ENCODE results near the gene PPM1L. TPM values are rescaled to one million over a fixed set of nuclear protein-coding genes. Genes with fewer than 3 reads are reported as not detected.

The PPM1L gene
- total RNA-seq, 2 donors from 2014 or later = 2.1 to 3.5 TPM

DNA sequence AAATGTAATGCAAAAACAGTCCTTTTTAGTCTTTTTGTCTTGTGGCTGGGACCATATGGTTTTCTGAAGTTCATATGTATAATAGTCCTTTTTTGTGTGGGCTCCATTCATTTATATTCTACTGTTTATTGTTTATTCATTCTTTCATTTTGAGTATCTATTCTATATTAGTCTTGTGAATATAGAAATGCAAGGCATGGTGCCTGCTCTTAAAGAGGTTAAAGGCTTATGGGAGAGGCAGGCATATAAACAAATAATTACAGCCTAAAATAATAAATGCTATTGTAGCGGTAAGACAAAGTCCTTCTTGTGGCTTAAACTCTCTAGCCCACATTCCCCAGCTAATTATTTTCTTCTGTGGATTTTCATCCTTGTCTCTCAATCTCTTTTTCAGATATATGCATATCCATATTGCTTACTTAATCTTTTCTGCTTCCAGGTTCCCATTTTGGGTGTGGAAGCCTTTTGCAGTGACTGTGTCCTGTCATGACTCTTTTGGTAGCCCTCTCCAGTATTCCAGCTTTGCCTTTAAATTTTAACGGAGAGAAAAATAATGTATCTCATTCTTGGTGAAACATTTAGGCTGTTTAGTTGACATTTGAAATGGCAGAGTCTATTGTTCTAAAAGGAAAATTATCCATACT is 101.6 kb downstream of the PPM1L start:
- no peak for DNase-seq (ENCODE audit: low spot score in 2 of 2)
- ATAC-seq = no peak
- no peaks in the 10 kb centered on the region for H3K36me3 Mint-ChIP-seq
- H3K27ac Mint-ChIP-seq = no peak overlapping the region
- H3K9me3 Mint-ChIP-seq = no peaks in the 10 kb centered on the region

DNA sequence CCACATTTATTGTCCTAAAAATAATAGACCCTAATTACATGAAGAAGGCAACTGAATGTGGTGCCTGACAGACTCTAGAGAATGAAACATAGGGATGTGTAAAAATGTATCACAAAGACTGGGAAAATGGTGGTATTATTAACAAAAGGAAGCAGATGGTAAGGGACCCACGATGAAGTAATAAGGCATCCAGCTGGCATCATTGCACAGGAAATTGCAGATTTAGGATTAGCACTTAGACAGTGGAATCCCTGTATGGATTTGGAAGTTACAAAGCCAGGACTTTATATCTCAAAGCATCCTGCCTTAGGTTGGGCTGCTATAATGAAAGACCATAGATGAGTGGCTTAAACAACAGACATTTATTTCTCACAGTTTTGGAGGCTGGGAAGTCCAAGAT is 104.3 kb downstream of the PPM1L start:
- Mint-ChIP-seq H3K36me3 (no peaks in the 10 kb centered on the region), H3K27ac (no peak overlapping the region), H3K9me3 (no peaks in the 10 kb centered on the region)
- no peak for DNase-seq (ENCODE audit: low spot score in 2 of 2)
- no peak for ATAC-seq

DNA sequence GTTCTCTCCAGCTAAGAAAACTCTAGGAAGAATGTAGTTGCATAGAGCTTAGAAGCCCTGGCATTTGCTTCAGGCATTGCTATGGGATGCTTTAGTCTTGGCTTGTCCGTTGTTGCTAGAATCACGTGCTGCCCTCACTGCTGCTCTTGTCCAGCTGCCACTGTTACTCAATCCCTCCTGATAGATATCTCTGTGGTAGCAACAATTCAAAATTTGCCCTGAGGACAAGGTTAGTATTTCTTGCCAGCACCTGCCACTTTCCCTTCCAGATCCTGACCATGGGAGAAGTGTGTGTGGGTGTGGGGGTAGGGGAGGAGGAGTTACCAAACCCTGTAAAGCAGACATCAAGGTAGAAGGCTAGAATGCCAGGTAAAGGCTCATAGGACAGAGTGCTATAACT is 113.8 kb downstream of the PPM1L start:
- DNase-seq (ENCODE audit: low spot score in 2 of 2) = no peak
- Mint-ChIP-seq H3K9me3 (no peaks in the 10 kb centered on the region), H3K36me3 (no peaks in the 10 kb centered on the region), H3K27ac (no peak overlapping the region)
- no peak for ATAC-seq

DNA sequence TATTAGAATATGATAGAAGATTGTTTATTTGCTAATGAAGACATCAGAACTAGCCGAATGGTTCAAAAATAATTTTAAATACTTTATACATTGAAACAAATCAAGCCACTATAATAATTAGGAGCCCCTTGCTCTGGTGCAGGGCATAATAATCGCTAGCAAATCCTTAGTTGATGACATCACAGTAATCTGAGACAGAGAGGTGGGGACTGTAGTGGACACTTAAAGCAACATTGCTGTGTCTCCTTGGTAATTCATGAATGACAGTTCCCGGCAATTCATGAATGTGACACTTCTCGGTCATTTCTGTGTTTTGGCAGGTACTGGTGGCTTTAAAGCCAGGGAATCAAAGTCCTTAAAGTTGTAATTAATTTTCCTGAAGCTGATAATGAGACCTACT is 114.3 kb downstream of the PPM1L start:
- H3K9me3 Mint-ChIP-seq = no peaks in the 10 kb centered on the region
- ATAC-seq (no peak), DNase-seq (ENCODE audit: low spot score in 2 of 2) (no peak)
- no peak overlapping the region for H3K27ac Mint-ChIP-seq
- H3K36me3 Mint-ChIP-seq = no peaks in the 10 kb centered on the region

DNA sequence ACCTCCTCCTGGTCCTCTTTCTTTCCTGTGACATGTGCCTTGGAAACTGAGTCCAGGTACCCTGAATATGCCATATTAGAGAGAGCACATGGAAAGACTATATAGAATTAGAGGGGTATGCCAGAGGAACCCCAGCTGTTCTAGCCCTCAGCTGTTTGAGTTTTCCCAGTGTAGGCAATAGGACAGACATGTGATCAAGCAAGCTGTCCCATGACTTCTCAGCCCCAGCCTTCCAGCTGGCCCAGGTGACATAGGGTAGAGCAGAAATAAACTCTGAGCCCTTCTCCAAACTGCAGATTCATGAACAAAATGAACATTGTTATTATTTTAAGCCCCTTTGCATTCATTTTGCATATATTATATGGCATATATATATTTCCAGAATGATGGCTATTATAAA is 118.7 kb downstream of the PPM1L start:
- Mint-ChIP-seq H3K36me3 (peaks cover 0 to 11% of the 10 kb centered on the region in 2 donors), H3K27ac (no peak overlapping the region), H3K9me3 (no peaks in the 10 kb centered on the region)
- DNase-seq (ENCODE audit: low spot score in 2 of 2) (no peak), ATAC-seq (no peak)

DNA sequence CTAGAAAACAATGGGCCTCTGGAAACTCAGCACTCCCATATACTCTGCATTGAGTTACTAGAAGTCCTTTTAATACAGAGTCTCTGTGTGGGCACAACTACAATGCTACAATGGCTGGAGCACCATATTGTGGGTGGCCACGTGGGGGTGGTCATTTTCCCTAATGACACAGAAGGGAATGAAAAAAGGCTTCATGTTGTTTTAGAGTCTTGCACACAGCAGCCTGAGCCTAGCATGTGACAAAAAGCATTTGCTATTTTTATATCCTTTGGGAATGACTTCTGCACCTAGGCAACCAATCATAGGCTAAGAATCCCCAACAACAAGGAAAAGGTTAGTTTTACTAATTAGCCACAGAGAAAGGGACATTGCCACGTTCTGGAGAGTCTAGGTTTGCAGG is 120.6 kb downstream of the PPM1L start:
- H3K27ac Mint-ChIP-seq = no peak overlapping the region
- no peaks in the 10 kb centered on the region for H3K9me3 Mint-ChIP-seq
- ATAC-seq (no peak), DNase-seq (ENCODE audit: low spot score in 2 of 2) (no peak)
- peaks cover 0 to 11% of the 10 kb centered on the region in 2 donors for H3K36me3 Mint-ChIP-seq

DNA sequence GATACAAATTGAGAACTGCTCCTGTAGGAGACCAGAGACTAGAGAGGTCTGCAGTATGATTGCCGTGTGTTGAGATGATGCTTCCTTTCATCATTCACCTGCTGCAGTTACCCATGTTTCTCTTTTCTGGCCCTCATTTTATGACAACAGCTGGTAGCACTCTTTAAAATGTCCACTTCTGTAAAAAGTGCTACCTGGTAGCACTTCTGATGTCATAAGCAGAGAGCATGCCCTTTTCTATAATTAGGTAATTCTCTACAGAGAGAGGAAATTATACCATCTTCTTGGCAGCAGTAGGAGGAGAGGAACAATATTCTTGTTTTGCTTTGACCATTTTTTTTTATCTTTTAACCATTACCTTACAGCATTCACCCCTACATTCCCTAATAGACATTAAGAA is 123.8 kb downstream of the PPM1L start:
- Mint-ChIP-seq H3K27ac (no peak overlapping the region), H3K9me3 (no peaks in the 10 kb centered on the region), H3K36me3 (peaks cover 0 to 11% of the 10 kb centered on the region in 2 donors)
- ATAC-seq (no peak), DNase-seq (ENCODE audit: low spot score in 2 of 2) (no peak)

DNA sequence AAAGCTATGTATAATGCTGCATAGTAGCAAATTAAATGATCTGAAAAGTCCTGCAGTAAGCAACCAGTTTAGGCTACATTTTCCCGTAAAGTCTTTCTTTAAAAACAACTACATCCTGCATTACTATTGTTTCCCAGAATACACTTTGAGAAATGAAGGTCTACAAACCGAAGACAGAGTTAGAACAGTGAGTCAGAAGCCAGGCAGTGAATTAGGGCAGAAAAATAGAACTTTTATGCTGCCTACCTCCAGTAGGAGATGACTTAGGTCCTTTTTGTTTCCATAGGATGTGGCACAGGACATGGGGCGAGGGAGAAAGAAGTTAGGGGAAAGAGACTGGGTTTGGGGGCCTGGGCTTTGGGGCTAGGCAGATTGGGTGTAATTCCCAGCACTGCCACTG is 127.3 kb downstream of the PPM1L start:
- Mint-ChIP-seq H3K27ac (no peak overlapping the region), H3K9me3 (peaks cover 18 to 20% of the 10 kb centered on the region in 2 donors), H3K36me3 (peaks cover 11 to 12% of the 10 kb centered on the region in 2 donors)
- ATAC-seq = no peak
- no peak for DNase-seq (ENCODE audit: low spot score in 2 of 2)

DNA sequence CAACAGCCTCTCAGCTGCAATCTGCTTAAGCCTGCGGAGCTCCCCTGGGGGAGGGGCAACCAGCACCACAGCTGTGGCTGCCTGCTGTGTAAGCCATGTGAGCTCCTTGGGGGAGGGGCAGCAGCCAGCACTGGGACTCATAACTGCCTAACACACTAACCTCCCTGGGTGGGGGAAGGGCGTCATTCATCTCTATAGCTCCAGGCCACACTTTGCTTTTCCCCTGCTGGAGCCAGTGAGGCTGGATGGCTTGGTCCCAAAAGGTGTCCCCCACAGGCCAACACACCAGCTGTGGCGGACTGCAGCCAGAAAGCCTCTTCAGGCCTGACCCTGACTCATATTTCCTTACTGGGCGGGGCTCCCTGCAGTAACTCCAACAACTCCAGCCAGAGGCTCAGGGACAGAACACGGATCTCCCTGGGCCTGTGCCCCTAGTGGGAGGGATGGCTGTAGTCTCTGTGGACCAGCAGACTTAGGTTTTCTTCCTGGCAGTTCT is 129.8 kb downstream of the PPM1L start:
- no peak for ATAC-seq
- Mint-ChIP-seq H3K27ac (no peak overlapping the region), H3K36me3 (peaks cover 12 to 18% of the 10 kb centered on the region in 2 donors), H3K9me3 (peaks cover 26 to 31% of the 10 kb centered on the region in 2 donors)
- DNase-seq (ENCODE audit: low spot score in 2 of 2) = no peak

DNA sequence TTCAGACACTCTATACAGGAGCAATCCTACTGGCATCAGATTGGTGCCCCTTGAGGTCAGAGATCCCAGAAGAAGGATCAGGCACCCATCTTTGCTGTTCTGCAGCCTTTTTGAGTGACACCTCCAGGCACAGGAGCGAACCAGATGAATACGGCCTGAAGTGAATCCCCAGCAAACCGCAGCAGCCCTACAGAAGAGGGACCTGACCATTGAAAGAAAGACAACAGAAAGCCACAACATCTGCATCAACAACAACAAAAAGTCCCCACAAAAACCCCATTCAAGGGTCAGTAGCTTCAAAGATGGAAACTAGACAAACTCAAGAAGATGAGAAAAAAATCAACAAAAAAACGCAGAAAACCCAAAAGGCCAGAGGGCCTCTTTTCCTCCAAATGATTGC is 130.4 kb downstream of the PPM1L start:
- H3K36me3 Mint-ChIP-seq = peaks cover 12 to 18% of the 10 kb centered on the region in 2 donors
- no peak overlapping the region for H3K27ac Mint-ChIP-seq
- peaks cover 26 to 31% of the 10 kb centered on the region in 2 donors for H3K9me3 Mint-ChIP-seq
- ATAC-seq = no peak
- no peak for DNase-seq (ENCODE audit: low spot score in 2 of 2)

DNA sequence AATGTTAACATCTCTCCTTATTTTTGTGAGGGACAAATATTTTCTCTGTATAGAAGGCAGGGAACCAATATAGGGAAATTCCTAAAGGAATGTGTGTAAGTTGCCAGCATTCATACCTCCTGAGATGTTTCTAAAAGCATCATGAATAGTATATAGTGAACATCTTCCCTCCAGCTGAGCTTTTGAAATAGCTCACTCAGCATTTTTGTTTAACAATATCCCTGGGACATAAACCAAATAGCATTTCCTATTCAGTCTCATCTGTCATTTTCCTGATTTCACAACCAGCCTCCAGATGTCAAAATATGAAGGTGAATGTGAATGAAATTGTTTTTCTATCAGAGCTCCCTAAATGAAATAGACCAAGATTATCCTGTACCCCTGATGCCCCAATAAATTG is 137.2 kb downstream of the PPM1L start:
- H3K36me3 Mint-ChIP-seq = peaks cover 0 to 7% of the 10 kb centered on the region in 2 donors
- ATAC-seq (no peak), DNase-seq (ENCODE audit: low spot score in 2 of 2) (no peak)
- H3K9me3 Mint-ChIP-seq = peaks cover 6 to 14% of the 10 kb centered on the region in 2 donors
- H3K27ac Mint-ChIP-seq = no peak overlapping the region

DNA sequence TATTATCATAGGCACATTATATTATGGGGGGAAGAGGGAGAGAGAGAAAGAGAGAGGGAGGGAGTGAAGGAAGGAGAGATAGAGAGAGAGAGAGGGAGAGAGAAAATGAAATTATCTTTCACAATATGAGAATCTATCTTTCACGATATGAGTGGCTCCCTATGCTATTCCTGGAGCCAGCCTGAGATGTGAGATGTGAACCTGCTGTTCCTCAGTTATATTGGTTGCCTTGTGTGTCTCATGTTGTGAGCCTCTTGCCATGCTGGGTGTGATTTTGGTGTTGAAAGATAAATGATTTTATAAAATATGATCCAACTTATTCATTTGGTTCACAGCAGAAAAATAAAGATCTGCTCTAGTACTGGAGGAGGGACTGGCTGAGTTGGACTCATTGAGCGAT is 148.7 kb downstream of the PPM1L start:
- no peak for ATAC-seq
- DNase-seq (ENCODE audit: low spot score in 2 of 2) = no peak
- Mint-ChIP-seq H3K9me3 (peaks cover 4 to 6% of the 10 kb centered on the region in 2 donors), H3K27ac (no peak overlapping the region), H3K36me3 (peaks cover 0 to 9% of the 10 kb centered on the region in 2 donors)

DNA sequence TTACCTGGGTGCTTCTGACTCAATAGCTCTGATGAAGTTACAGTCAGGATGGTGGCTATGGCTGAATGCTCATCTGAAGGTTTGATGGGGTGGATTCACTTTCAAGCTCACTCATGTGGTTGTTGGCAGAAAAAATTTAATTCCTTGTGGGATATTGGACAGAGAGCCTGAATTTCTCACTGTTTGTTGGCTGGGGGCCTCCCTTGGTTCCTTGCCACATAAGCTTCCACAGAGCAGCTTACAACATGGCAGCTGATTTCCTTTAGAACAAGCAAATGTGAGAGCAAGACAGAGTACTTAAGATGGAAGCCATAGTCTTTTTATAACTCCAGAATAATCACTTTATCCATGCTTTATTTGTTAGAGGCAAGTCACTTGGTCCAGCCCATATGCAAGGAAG is 150.6 kb downstream of the PPM1L start:
- ATAC-seq (no peak), DNase-seq (ENCODE audit: low spot score in 2 of 2) (no peak)
- H3K27ac Mint-ChIP-seq = no peak overlapping the region
- peaks cover 4 to 6% of the 10 kb centered on the region in 2 donors for H3K9me3 Mint-ChIP-seq
- H3K36me3 Mint-ChIP-seq = peaks cover 0 to 9% of the 10 kb centered on the region in 2 donors

DNA sequence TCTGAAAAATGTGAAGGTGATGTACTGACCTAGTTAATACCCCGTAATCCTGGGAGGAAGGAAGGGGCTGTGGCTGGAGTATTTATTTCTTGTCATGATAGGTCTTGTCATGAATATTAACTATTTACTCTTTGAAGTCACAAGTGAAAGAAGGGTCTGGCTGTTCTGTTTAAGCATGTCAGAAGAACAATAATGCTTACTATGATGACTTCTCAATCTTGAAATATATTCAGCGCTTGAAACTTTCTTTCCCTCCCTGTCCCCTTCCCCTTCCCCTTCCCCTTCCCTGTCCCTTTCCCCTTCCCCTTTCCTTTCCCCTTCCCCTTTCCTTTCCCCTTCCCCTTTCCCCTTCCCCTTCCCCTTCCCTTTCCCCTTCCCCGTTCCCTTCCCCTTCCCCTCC is 153.9 kb downstream of the PPM1L start:
- Mint-ChIP-seq H3K9me3 (peaks cover 4 to 6% of the 10 kb centered on the region in 2 donors), H3K36me3 (peaks cover 0 to 9% of the 10 kb centered on the region in 2 donors), H3K27ac (no peak overlapping the region)
- no peak for ATAC-seq
- DNase-seq (ENCODE audit: low spot score in 2 of 2) = no peak

DNA sequence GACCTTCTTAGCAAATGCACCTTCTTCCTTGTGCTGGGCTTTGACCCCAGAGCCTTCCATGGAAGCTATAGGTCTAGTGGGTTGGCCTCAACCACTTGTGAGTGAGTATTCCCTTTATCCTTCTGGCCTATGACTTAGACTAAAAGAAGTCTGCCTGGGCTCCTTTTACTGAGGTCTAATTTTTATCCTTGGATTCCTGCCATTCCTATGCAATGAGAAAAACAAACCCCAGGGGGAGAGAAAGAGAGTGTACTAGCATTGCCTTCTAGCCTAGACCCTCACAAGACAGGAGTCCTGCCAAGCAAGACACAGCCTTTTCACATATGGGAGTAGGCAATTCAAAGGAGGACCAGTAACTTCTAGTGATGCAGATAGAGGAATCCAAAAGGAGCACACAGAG is 155.4 kb downstream of the PPM1L start:
- no peak for ATAC-seq

DNA sequence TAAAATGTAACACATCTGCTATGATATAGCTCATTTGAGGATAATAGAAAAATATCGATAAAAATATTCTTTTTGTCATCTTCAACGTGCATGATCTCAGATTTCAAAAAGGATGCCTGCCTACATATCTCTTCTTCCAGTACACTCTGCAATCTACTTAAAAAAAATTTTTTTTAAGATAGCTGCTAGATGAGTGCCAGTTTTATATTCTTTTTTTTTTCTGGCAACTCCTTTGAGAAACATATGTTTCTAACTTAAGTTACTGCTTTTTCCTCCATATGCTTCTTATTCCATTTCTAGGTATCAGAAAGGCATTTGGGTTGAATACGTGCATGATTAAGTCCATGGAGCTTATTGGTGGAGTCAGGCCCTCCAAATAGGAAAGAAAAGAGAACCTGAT is 160.4 kb downstream of the PPM1L start:
- no peaks in the 10 kb centered on the region for H3K9me3 Mint-ChIP-seq
- no peaks in the 10 kb centered on the region for H3K36me3 Mint-ChIP-seq
- DNase-seq (ENCODE audit: low spot score in 2 of 2) (no peak), ATAC-seq (no peak)
- no peak overlapping the region for H3K27ac Mint-ChIP-seq

More for the DNA sequence above, 155.4 kb downstream of the PPM1L start:
- no peak overlapping the region for H3K27ac Mint-ChIP-seq
- peaks cover 4 to 6% of the 10 kb centered on the region in 2 donors for H3K9me3 Mint-ChIP-seq
- no peak for DNase-seq (ENCODE audit: low spot score in 2 of 2)
- peaks cover 0 to 5% of the 10 kb centered on the region in 2 donors for H3K36me3 Mint-ChIP-seq

DNA sequence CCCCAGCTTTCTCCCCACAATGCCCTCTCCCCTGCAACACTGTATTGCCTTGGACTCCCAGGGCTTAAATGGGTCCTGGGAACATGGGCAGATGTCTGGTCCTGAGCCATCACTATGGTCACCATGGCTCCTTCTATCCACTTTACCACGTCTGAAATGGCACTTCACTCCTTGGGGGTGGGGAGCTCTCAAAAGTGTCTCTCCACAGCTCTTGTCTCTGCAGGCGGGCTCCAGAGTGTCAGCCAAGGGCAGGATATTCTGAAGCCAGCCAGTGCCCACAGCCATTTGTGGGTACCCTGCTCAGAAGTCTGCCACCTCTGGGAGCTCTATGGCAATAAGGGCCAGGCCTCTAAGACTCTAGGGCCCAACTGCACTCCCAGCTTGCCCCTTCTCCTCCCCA is 163.9 kb downstream of the PPM1L start:
- Mint-ChIP-seq H3K9me3 (no peaks in the 10 kb centered on the region), H3K36me3 (no peaks in the 10 kb centered on the region), H3K27ac (no peak overlapping the region)
- no peak for ATAC-seq
- DNase-seq (ENCODE audit: low spot score in 2 of 2) = no peak

DNA sequence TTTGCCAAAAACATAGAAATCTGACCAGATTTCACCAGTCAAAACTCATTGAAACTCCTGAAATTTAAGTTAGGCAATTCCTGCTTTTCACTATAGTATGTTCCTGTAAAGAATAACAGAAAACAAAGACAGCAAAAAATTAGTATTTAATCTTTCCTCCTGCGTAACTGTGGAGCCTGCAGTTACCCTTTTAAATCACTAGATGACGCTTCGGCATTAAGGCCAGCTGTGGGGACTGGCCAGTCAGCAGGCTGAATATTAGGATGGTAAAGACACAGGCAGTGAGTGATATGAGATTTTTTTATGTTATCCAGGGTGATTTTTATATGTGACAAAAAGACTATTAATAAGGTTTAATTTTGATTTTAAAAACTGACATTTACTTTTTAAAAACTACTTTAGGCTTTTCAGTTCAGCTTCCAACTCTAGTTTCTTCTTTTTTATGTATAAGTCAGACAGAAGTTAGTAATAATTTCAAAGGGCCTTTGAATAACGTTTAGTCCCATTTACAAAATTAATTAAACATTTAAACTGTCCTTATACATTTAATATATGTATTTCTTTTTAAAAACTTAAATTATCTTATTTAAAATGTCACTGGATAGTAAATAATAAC is 165.1 kb downstream of the PPM1L start:
- no peak for ATAC-seq
- no peak for DNase-seq (ENCODE audit: low spot score in 2 of 2)
- H3K27ac Mint-ChIP-seq = no peak overlapping the region
- no peaks in the 10 kb centered on the region for H3K9me3 Mint-ChIP-seq
- H3K36me3 Mint-ChIP-seq = no peaks in the 10 kb centered on the region

All from activated naive CD4-positive, alpha-beta T cell treated with anti-CD3 and anti-CD28 coated beads, Interleukin-2, amount 50 U/mL, for 72 hours (primary cell).